OCI-LY1 (cell line): ENCODE data around the gene SYP.
"Not testable (repeated sequence)": the region's sequence is repeated elsewhere in the genome, so short reads cannot be mapped to it uniquely, and the experiment has no call there.

Experiments used
- H2AFZ ChIP-seq: fragments of 200-600 bp; sonication (generic), shearing (Covaris generic); 2 replicates; pipeline ENCODE4 v1.6.0; 2014; ENCODE audit warnings: antibody characterized with exemption, mild to moderate bottlenecking, low read length
- H3F3A ChIP-seq: fragments of 200-600 bp; sonication (generic), shearing (Covaris generic); 2 replicates; pipeline ENCODE4 v1.6.0; 2014; ENCODE audit warnings: mild to moderate bottlenecking, antibody characterized with exemption, low read length, moderate library complexity; ENCODE audit not compliant: insufficient read depth
- H3K27ac ChIP-seq: fragments of 200-600 bp; sonication (generic); 2 replicates; pipeline ENCODE4 v1.5.1; 2014; ENCODE audit warnings: low read length, mixed run types, mild to moderate bottlenecking, low read depth; ENCODE audit not compliant: poor library complexity, severe bottlenecking
- H3K27me3 ChIP-seq: fragments of 200-600 bp; sonication (generic); 2 replicates; pipeline ENCODE4 v1.6.0; 2014; ENCODE audit warnings: antibody characterized with exemption, mild to moderate bottlenecking, low read length, moderate library complexity; ENCODE audit not compliant: insufficient read depth
- H3K36me3 ChIP-seq: fragments of 200-600 bp; sonication (generic); 2 replicates; pipeline ENCODE4 v1.6.1; 2014; ENCODE audit warnings: mild to moderate bottlenecking, antibody characterized with exemption, low read length, moderate library complexity, mixed read lengths; ENCODE audit not compliant: insufficient read depth
- H3K4me1 ChIP-seq: fragments of 200-600 bp; sonication (generic); 2 replicates; pipeline ENCODE4 v1.5.1; 2014; ENCODE audit warnings: mild to moderate bottlenecking, low read length, moderate library complexity; ENCODE audit not compliant: insufficient read depth, severe bottlenecking
- H3K4me2 ChIP-seq: fragments of 200-600 bp; sonication (generic), shearing (Covaris generic); 2 replicates; pipeline ENCODE4 v1.6.1; 2014; ENCODE audit warnings: low read length
- H3K4me3 ChIP-seq: fragments of 200-600 bp; sonication (generic); 2 replicates; pipeline ENCODE4 v1.5.1; 2014; ENCODE audit warnings: low read length, low read depth, mild to moderate bottlenecking, mixed read lengths; ENCODE audit not compliant: poor library complexity, severe bottlenecking
- H3K79me2 ChIP-seq: fragments of 200-600 bp; shearing (Covaris generic); 2 replicates; pipeline ENCODE4 v1.6.1; 2016; ENCODE audit warnings: mixed run types, low read length, mixed read lengths; ENCODE audit not compliant: insufficient read depth
- H3K9ac ChIP-seq: fragments of 200-600 bp; sonication (generic), shearing (Covaris generic); 2 replicates; pipeline ENCODE4 v1.6.1; 2014; ENCODE audit warnings: mild to moderate bottlenecking, low read length, mixed read lengths
- H3K9me2 ChIP-seq: fragments of 200-600 bp; sonication (generic), shearing (Covaris generic); 2 replicates; pipeline ENCODE4 v1.6.1; 2014; ENCODE audit warnings: low read depth, mild to moderate bottlenecking, low read length, mixed read lengths
- H3K9me3 ChIP-seq: fragments of 200-600 bp; shearing (Covaris generic); 2 replicates; pipeline ENCODE4 v1.6.1; 2014; ENCODE audit warnings: low read length, mixed read lengths
- H4K20me1 ChIP-seq: fragments of 200-600 bp; sonication (generic), shearing (Covaris generic); 2 replicates; pipeline ENCODE4 v1.6.0; 2016; ENCODE audit warnings: mild to moderate bottlenecking, low read length; ENCODE audit not compliant: insufficient read depth
- EZH2 ChIP-seq: fragments of 200-600 bp; sonication (generic), shearing (Covaris generic); IDR thresholded peaks from 2 replicates; pipeline ENCODE4 v1.8.0; 2017; ENCODE audit warnings: borderline replicate concordance, mixed run types, mild to moderate bottlenecking, antibody characterized with exemption, low read length, moderate library complexity, mixed read lengths
- TF ChIP-seq, protein P1 (sequence below): fragments of 200-600 bp; sonication (generic), shearing (Covaris generic); IDR thresholded peaks from 2 replicates; pipeline ENCODE4 v1.5.1; 2017; ENCODE audit warnings: mild to moderate bottlenecking, antibody characterized with exemption, low read length, moderate library complexity, mixed read lengths

Gene SYP

DNA sequence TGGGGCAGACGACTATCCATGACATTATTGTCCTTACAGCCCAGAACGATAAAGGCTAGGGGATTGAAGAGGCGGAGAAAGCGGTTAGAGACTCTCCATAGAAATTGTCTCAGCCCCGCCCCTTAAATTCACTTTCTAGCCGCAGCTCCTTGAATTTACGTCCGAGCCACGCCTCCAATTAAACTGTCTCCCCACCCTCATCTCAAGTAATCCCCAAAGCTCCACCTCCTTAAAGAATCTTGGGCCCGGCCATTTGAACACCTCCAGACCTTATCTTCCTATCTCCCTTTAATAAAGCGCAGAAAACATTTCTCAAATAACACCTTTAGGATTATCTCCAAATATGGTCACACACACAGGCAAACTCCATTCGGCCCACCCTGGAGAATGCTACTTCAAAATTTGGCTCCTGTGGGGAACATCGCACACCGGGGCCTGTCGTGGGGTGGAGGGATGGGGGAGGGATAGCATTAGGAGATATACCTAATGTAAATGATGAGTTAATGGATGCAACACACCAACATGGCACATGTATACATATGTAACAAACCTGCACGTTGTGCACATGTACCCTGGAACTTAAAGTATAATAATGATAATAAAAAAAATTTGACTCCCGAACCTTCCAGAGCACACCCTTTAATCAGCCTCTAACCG is 44.6 kb downstream of the SYP start:
- peak overlapping the region; percentile 76 for H3K27ac ChIP-seq
- H3K79me2 ChIP-seq: no peaks in the 10 kb centered on the region
- no peaks in the 10 kb centered on the region for H4K20me1 ChIP-seq
- no peaks in the 10 kb centered on the region for H3K36me3 ChIP-seq
- peak overlapping the region; percentile 79 for H3K4me2 ChIP-seq
- no peaks in the 10 kb centered on the region for H3K27me3 ChIP-seq
- H3K4me3 ChIP-seq: peak overlapping the region; percentile 73
- TF ChIP-seq, protein P1, sequence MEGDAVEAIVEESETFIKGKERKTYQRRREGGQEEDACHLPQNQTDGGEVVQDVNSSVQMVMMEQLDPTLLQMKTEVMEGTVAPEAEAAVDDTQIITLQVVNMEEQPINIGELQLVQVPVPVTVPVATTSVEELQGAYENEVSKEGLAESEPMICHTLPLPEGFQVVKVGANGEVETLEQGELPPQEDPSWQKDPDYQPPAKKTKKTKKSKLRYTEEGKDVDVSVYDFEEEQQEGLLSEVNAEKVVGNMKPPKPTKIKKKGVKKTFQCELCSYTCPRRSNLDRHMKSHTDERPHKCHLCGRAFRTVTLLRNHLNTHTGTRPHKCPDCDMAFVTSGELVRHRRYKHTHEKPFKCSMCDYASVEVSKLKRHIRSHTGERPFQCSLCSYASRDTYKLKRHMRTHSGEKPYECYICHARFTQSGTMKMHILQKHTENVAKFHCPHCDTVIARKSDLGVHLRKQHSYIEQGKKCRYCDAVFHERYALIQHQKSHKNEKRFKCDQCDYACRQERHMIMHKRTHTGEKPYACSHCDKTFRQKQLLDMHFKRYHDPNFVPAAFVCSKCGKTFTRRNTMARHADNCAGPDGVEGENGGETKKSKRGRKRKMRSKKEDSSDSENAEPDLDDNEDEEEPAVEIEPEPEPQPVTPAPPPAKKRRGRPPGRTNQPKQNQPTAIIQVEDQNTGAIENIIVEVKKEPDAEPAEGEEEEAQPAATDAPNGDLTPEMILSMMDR: no peak
- TF ChIP-seq EZH2: no peak
- H3F3A ChIP-seq: no peaks in the 10 kb centered on the region
- H3K9me3 ChIP-seq: no peaks in the 10 kb centered on the region
- no peaks in the 10 kb centered on the region for H3K9me2 ChIP-seq
- peaks cover 17% of the 10 kb centered on the region for H3K4me1 ChIP-seq
- H2AFZ ChIP-seq: no peak overlapping the region; the same call in 1 of the 2 replicates
- peak overlapping the region; percentile 83 for H3K9ac ChIP-seq

DNA sequence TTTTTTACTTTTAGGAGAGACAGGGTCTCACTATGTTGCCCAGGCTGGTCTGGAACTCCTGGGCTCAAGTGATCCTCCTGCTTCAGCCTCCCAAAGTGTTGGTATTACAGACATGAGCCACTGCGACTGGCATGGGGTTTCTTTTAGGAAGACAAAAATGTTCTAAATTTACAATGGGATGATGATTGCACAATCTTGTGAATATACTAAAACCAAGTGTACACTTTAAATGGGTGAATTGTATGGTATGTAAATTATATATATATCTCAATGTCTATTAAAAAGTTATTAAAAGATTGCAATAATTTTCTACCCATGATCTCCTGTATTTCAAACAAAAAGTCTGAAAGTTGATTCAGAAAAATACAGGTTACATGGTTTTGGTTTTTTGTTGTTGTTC is 46.5 kb downstream of the SYP start:
- Histone ChIP-seq H3K4me1 (peaks cover 17% of the 10 kb centered on the region), H3K9me3 (no peaks in the 10 kb centered on the region), H3F3A (no peaks in the 10 kb centered on the region), H3K27ac (no peak overlapping the region), H3K4me3 (no peak overlapping the region), H4K20me1 (no peaks in the 10 kb centered on the region), H3K9me2 (no peaks in the 10 kb centered on the region), H3K79me2 (no peaks in the 10 kb centered on the region), H3K27me3 (no peaks in the 10 kb centered on the region), H3K4me2 (no peak overlapping the region), H3K36me3 (no peaks in the 10 kb centered on the region), H2AFZ (no peak overlapping the region), H3K9ac (no peak overlapping the region)
- TF ChIP-seq, protein P1: no peak
- TF ChIP-seq EZH2: no peak

DNA sequence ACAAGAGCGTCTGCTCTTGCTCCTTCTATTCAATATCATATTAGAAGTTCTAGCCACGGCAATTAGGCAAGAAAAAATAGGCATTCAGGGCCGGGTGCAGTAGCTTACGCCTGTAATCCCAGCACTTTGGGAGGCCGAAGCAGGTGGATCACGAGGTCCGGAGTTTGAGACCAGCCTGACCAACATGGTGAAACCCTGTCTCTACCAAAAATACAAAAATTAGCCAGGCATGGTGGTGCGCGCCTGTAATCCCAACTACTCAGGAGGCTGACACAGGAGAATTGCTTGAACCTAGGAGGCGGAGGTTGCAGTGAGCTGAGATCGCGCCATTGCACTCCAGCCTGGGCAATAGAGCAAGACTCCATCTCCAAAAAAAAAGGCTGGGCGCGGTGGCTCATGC is 50.7 kb downstream of the SYP start:
- H3K27ac ChIP-seq: not testable (repeated sequence)

DNA sequence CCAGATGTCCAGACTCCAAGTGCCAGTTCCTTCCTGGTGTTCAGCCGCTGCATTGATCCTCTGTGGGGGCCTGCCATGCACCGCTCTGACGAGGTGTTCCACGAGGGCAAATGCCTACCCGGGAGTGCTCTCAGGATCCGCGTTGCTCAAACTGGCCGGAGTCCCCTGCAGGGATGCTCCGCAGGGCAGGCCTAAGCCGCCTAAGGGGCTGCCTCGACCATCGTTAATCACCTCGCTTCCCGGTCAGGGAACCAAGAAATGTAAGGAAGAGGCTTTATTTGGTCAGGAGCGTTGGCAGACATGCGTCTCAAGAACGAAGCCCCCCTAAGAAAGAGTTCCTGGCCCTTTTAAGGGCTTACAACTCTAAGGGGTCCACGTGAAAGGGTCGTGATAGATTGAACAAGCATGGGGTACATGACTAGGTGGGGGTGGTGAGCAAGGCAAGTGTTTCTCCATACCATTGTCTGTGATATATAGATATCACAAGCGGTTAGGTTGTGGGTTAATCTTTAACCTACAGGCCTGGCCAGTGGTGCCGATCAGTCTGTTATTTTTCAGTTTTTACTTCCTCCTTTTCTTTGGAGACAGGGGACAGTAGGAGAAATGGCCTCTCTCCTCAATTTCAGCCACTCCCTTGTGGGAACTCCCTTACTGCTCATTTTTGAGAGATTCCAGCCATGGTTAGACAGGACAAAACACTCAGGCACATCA is 51.4 kb downstream of the SYP start:
- not testable (repeated sequence) for H2AFZ ChIP-seq, H3K4me2 ChIP-seq

More for the DNA sequence above, 50.7 kb downstream of the SYP start:
- not testable (repeated sequence) for H3K4me3 ChIP-seq, H3K79me2 ChIP-seq, H2AFZ ChIP-seq, H3K4me2 ChIP-seq, H3K9me3 ChIP-seq, H3K27me3 ChIP-seq, H3K9me2 ChIP-seq, H3K9ac ChIP-seq, H3K4me1 ChIP-seq, H3F3A ChIP-seq, H4K20me1 ChIP-seq, H3K36me3 ChIP-seq

More for the DNA sequence above, 51.4 kb downstream of the SYP start:
- not testable (repeated sequence) for H3K36me3 ChIP-seq, H3K4me1 ChIP-seq, H3K79me2 ChIP-seq, H3K27ac ChIP-seq, H4K20me1 ChIP-seq, H3K9me3 ChIP-seq, H3K4me3 ChIP-seq, H3K9me2 ChIP-seq, H3K27me3 ChIP-seq, H3K9ac ChIP-seq, H3F3A ChIP-seq
